Parathyroid adenoma (tissue), 2 donors: Measurements from ENCODE around the gene RIIAD1.

Experiments used
- H2AFZ ChIP-seq: fragments of 300-600 bp; sonication (generic); one replicate; pipeline ENCODE4 v1.7.0; 2017; ENCODE audit warnings: antibody characterized with exemption, mild to moderate bottlenecking
- H3K27ac ChIP-seq: fragments of 300-600 bp; sonication (generic); one replicate; pipeline ENCODE4 v1.7.0; 2017
- H3K27me3 ChIP-seq: fragments of 300-600 bp; sonication (generic); one replicate; pipeline ENCODE4 v1.7.0; 2017; ENCODE audit warnings: low read length; ENCODE audit not compliant: control insufficient read depth, insufficient read depth
- H3K36me3 ChIP-seq: fragments of 300-600 bp; sonication (generic); one replicate; pipeline ENCODE4 v1.7.0; 2017; ENCODE audit warnings: low read length; ENCODE audit not compliant: control insufficient read depth, insufficient read depth
- H3K4me1 ChIP-seq: fragments of 300-600 bp; sonication (generic); one replicate; pipeline ENCODE4 v1.7.0; 2017; ENCODE audit warnings: control low read depth
- H3K4me2 ChIP-seq: fragments of 300-600 bp; sonication (generic); one replicate; pipeline ENCODE4 v1.7.0; 2017; ENCODE audit warnings: low read length
- H3K4me3 ChIP-seq: fragments of 300-600 bp; sonication (generic); one replicate; pipeline ENCODE4 v1.7.0; 2017; ENCODE audit warnings: low read depth, low read length
- H3K79me2 ChIP-seq: fragments of 300-600 bp; sonication (generic); one replicate; pipeline ENCODE4 v1.7.0; 2017; ENCODE audit warnings: control low read depth
- H3K9ac ChIP-seq: fragments of 300-600 bp; sonication (generic); one replicate; pipeline ENCODE4 v1.7.0; 2017; ENCODE audit warnings: mild to moderate bottlenecking
- H3K9me3 ChIP-seq: fragments of 300-600 bp; sonication (generic); one replicate; pipeline ENCODE4 v1.7.0; 2017; ENCODE audit warnings: low read length; ENCODE audit not compliant: control insufficient read depth
- TF ChIP-seq, protein P1 (sequence below): fragments of 300-600 bp; sonication (generic); IDR thresholded peaks from one replicate; pipeline ENCODE4 v1.7.0; 2017; ENCODE audit warnings: antibody characterized with exemption, mild to moderate bottlenecking
- donor health status: primary hyperparathyroidism.

RIIAD1 gene

DNA sequence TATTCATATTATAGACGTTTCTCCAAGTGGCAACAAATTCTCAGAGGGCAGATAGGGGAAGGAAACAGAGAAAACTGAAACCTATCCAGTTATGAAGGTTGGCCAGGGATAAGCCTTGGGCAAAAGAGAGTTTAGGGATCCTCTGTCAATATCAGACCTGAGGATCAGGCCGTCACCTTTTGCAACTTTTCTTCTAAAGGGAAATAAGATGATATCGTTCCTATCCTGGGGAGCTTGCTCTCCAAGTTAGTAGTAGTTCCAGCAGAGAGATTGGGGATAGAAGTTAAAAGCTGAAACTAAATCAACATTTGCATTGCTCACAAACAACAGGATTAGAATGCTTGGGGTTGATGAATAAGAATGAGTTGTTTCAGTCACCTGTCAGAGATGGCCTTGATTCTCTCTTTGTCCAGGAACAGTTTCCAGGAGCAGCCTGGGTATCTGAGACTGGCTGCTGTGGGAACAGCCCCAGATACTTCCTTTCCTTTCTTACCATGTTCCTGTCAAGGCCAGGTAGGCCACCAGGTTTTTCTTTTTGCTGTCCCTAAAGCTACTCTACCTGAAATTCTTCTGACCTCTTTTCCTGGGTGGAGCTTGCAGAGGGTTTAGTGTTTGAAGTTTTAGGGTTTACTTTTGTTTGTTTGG is 2.5 kb downstream of the RIIAD1 start:
- H2AFZ ChIP-seq, result peak overlapping the region; percentile 45
- H3K9ac ChIP-seq, result no peak overlapping the region
- no peak overlapping the region for H3K4me3 ChIP-seq
- TF ChIP-seq, protein P1, sequence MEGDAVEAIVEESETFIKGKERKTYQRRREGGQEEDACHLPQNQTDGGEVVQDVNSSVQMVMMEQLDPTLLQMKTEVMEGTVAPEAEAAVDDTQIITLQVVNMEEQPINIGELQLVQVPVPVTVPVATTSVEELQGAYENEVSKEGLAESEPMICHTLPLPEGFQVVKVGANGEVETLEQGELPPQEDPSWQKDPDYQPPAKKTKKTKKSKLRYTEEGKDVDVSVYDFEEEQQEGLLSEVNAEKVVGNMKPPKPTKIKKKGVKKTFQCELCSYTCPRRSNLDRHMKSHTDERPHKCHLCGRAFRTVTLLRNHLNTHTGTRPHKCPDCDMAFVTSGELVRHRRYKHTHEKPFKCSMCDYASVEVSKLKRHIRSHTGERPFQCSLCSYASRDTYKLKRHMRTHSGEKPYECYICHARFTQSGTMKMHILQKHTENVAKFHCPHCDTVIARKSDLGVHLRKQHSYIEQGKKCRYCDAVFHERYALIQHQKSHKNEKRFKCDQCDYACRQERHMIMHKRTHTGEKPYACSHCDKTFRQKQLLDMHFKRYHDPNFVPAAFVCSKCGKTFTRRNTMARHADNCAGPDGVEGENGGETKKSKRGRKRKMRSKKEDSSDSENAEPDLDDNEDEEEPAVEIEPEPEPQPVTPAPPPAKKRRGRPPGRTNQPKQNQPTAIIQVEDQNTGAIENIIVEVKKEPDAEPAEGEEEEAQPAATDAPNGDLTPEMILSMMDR, result no peak
- no peaks in the 10 kb centered on the region for H3K9me3 ChIP-seq
- no peak overlapping the region for H3K4me2 ChIP-seq
- H3K4me1 ChIP-seq, result peaks cover 5% of the 10 kb centered on the region
- no peaks in the 10 kb centered on the region for H3K36me3 ChIP-seq
- H3K27me3 ChIP-seq, result no peaks in the 10 kb centered on the region
- H3K79me2 ChIP-seq, result no peaks in the 10 kb centered on the region
- no peak overlapping the region for H3K27ac ChIP-seq

DNA sequence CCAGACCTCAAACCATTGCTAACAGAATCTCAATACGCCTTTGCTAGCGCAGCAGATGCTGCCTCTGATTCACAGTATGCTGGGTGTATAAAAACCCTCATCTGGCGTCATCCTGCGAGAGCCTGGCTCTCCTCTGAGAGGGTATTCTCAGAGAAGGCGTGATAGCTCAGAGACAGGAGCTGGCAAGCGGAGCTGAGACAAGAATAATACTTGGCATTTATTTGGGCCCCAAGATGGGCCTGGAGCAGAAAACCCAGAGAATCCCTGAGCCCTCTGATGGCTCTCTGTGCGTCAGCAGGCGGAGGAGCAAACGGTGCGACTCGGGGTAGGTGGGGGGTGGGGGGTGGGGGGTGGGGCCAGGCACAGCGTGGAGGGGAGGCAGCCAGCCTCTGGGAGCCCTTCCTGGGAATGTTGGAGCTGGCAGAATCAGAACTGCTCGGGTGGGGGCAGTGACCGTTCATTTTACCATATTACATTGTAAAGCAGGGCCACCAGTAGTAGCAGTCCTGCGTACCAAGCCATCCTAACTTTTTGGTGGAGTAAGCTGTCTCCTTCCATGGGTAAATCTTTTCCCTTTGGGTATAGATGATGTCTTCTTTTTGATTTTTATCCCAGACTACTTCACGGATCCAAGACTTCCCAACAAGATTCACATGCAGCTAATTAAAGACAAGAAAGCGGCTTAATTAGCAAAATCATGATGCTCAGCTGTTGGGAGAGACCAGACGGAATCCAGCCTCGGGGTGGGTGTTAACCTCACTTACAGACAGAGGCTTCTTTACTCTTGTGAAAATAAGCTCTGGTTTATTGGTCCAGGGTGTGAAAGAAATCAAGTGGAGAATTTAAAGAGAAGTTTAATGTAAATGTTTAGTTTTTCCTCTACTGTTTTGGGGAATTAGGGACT is 7.1 kb downstream of the RIIAD1 start:
- H3K4me1 ChIP-seq, result peaks cover 5% of the 10 kb centered on the region
- H2AFZ ChIP-seq, result peak overlapping the region; percentile 58
- no peaks in the 10 kb centered on the region for H3K36me3 ChIP-seq
- H3K9ac ChIP-seq, result no peak overlapping the region
- H3K4me2 ChIP-seq, result no peak overlapping the region
- H3K27ac ChIP-seq, result peak overlapping the region; percentile 80
- H3K79me2 ChIP-seq, result no peaks in the 10 kb centered on the region
- H3K27me3 ChIP-seq, result no peaks in the 10 kb centered on the region
- no peak overlapping the region for H3K4me3 ChIP-seq
- no peaks in the 10 kb centered on the region for H3K9me3 ChIP-seq
- TF ChIP-seq, protein P1, result no peak

DNA sequence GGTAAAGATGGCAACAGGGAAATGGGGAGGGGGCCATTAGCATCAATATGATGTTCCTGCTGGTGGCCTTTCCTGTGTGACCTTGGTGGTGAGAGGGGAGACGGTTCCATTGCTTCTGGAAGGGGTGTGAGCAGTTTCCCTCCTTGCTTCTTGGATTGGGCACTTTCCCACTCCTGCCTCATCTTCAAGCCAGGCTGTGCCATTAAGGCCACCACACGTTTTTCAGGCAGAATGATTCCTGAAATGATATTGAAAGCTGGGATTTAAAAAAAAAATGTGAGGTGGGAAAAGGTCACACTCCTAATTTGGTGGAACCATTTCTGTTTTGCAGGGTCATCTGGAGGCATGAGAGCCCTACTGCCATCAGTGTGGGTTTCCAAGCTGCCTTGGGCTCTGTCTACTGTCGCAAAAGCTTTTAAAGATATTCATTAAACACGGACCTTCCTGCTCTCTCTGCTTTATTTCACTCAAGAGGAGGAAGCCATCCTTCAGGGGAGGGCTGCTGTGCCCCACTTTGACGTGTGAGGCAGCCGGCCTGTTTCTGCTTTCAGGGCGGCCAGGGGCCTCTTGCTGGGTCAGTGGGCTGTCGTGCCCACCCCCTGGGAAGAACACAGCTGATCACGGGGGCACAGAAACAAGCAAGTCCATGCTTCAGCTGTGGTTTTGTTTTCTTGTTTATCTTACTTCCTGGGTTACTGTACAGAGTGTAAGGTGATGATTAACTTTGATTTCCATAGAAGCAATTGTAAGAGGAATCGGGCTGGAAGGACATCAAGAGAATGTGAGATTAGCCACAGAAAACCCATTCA is 8.0 kb downstream of the RIIAD1 start:
- TF ChIP-seq, protein P1, result no peak
- Histone ChIP-seq H3K27ac (peak overlapping the region; percentile 80), H3K9ac (no peak overlapping the region), H3K79me2 (no peaks in the 10 kb centered on the region), H3K4me1 (peaks cover 5% of the 10 kb centered on the region), H3K9me3 (no peaks in the 10 kb centered on the region), H3K27me3 (no peaks in the 10 kb centered on the region), H3K4me2 (no peak overlapping the region), H2AFZ (no peak overlapping the region), H3K4me3 (no peak overlapping the region), H3K36me3 (no peaks in the 10 kb centered on the region)

DNA sequence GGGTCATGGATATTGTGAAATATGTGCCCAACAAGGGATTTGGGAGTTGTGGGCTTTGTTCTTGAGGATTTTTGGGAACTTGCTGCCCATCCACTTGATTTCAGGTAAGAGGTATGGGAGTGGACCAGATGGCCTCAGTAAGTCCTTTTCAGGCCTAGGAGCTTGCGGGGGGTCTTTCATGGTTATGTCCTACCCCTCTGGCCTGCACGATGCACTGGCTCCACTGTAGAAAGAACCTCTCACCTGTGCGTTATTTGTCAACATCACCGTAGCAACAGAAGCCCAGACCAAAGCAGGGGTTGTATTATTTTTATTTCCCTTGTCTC is 8.6 kb downstream of the RIIAD1 start:
- Histone ChIP-seq H3K9me3 (no peaks in the 10 kb centered on the region), H3K79me2 (no peaks in the 10 kb centered on the region), H3K9ac (no peak overlapping the region), H2AFZ (no peak overlapping the region), H3K4me3 (no peak overlapping the region), H3K27ac (no peak overlapping the region), H3K4me1 (peaks cover 5% of the 10 kb centered on the region), H3K36me3 (no peaks in the 10 kb centered on the region), H3K27me3 (no peaks in the 10 kb centered on the region), H3K4me2 (no peak overlapping the region)
- TF ChIP-seq, protein P1, result no peak
